ENCODE data around the gene ADORA1. TPM values are rescaled to one million over a fixed set of nuclear protein-coding genes. Genes with fewer than 3 reads are reported as not detected.

ADORA1 gene
- total and polyA plus RNA-seq, 2 of the 4 experiments (the other 2 are of a cell fraction) = 0.36 to 0.56 TPM

DNA sequence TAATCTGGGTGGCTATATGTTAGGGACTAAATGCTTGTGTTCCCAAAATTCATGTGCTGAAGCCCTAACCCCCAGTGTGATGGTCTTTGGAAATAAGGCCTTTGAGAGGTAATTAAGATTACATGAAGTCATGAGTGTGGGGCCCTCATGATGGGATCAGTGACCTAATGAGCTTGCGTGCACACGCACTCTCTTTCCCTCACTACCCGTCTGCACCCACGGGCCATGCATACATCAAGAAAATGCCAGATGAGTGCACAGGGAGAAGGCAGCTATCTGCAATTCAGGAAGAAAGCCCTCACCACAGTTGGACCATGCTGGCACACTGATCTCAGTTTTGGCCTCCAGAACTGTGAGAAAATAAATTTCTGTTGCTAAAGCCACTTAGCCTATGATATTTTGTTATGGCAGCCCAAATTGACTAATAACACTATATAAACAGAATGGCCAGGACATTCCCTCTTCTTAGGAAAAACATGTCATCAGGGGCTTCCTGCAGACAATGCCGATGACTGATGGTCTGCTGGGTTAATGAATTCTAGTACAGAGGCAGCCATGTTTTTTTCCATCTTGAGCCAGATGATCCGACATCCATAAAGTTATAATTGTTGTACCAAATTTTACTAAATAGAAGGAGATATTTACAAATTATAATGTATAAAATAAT is 23.6 kb upstream of the ADORA1 start:
- BruUV-seq (replicated peaks) = no TSS peak
- Histone ChIP-seq H3K14ac (replicated peaks; ENCODE audit: low read depth, low read length) (no peak overlapping the region), H3K27me3 (ENCODE audit: control insufficient read depth, insufficient read depth, low read length) (peaks cover 47% of the 10 kb centered on the region), H3K9me3 (ENCODE audit: control insufficient read depth, insufficient read depth, low read length) (no peaks in the 10 kb centered on the region), H3K4ac (ENCODE audit: low read depth, low read length) (no peak overlapping the region), H4K5ac (ENCODE audit: low read depth, low read length) (no peak overlapping the region), H3K79me1 (ENCODE audit: low read depth in 1 of 2, low read length in 2 of 2) (no peaks in the 10 kb centered on the region), H3K36me3 (ENCODE audit: control insufficient read depth, insufficient read depth, low read length) (no peaks in the 10 kb centered on the region), H3K56ac (ENCODE audit: extremely low read depth, insufficient read depth, low read length) (no peak overlapping the region), H3K23ac (ENCODE audit: low read depth, low read length) (no peak overlapping the region), H3K27ac (ENCODE audit: insufficient read depth, low read length) (no peak overlapping the region), H4K91ac (ENCODE audit: insufficient read depth, low read depth, low read length) (no peak overlapping the region), H2AK9ac (replicated peaks; ENCODE audit: low read depth, low read length, poor library complexity) (no peak overlapping the region), H4K8ac (ENCODE audit: low read depth in 2 of 2, low read length in 2 of 2) (no peak overlapping the region), H2AFZ (replicated peaks; ENCODE audit: low read length, poor library complexity) (no peak overlapping the region), H2BK20ac (ENCODE audit: low read depth, low read length) (no peak overlapping the region), H2BK5ac (ENCODE audit: low read depth, low read length, poor library complexity, severe bottlenecking) (no peak overlapping the region), H2AK5ac (ENCODE audit: low read depth, low read length) (no peak overlapping the region), H4K20me1 (ENCODE audit: insufficient read depth, low read length) (no peaks in the 10 kb centered on the region), H3K9ac (ENCODE audit: low read depth, low read length) (no peak overlapping the region), H3K18ac (ENCODE audit: low read depth, low read length) (no peak overlapping the region), H3K4me3 (ENCODE audit: insufficient read depth, low read depth, low read length) (no peak overlapping the region), H3K4me1 (ENCODE audit: control insufficient read depth, insufficient read depth, low read length) (no peaks in the 10 kb centered on the region), H3K4me2 (ENCODE audit: low read depth, low read length) (no peak overlapping the region), H3K9me1 (ENCODE audit: insufficient read depth, low read length) (no peaks in the 10 kb centered on the region), H2BK120ac (ENCODE audit: low read depth, low read length) (no peak overlapping the region), H2BK15ac (ENCODE audit: low read depth, low read length) (no peak overlapping the region)
- intact Hi-C loops (cut with micrococcal nuclease) = no loop called here
- TF ChIP-seq SMC3 (IDR thresholded peaks at IDR 0.05; ENCODE audit: low read depth, low read length) (no peak), MAZ (IDR thresholded peaks at IDR 0.05; ENCODE audit: borderline replicate concordance, low read depth, low read length) (no peak), MAFK (IDR thresholded peaks at IDR 0.05; ENCODE audit: low read depth, low read length) (no peak), MXI1 (IDR thresholded peaks at IDR 0.05; ENCODE audit: borderline replicate concordance, low read depth, low read length) (no peak), RCOR1 (IDR thresholded peaks at IDR 0.05; ENCODE audit: insufficient replicate concordance, low read length) (no peak), ELK1 (IDR thresholded peaks at IDR 0.05; ENCODE audit: borderline replicate concordance, low read depth, low read length) (no peak), NFE2L2 (IDR thresholded peaks at IDR 0.05; ENCODE audit: low read depth, low read length) (no peak)
- POLR2A ChIA-PET (ENCODE audit: unreplicated experiment) = no interaction called here
- no peak for DNase-seq
- WGBS, 2 experiments (ENCODE audit: extremely low coverage in 2 of 2, insufficient read length in 1 of 2) = 60% methylated on average over 2 of the region's 6 CpGs; no CpG with 5 or more reads in 1 of the 2 experiments
- dilution Hi-C loops (cut with HindIII; ENCODE audit: low sequenced_read_pairs, unreplicated experiment) = no loop called here
- in situ Hi-C loops (cut with MboI; ENCODE audit: low sequenced_read_pairs) = no loop called here
- CTCF ChIA-PET = no interaction called here
- ATAC-seq (ENCODE audit: low read depth) = no peak

Data from IMR-90 (cell line).